AG04450 (cell line): Measurements from ENCODE around the gene TEX14. TPM values are rescaled to one million over a fixed set of nuclear protein-coding genes. Genes with fewer than 3 reads are reported as not detected.

Source experiments
- CTCF ChIA-PET: fragments of 300-600, 350-600 bp; formaldehyde crosslinking; extraction: SDS; loops from one replicate; lab custom pipeline; 2022; ENCODE audit warnings: antibody characterized with exemption, inconsistent platforms; lab: Charles Lee
- POLR2A ChIA-PET: fragments of 350-600 bp; formaldehyde crosslinking; extraction: SDS; loops from one replicate; lab custom pipeline; 2021; ENCODE audit warnings: antibody characterized with exemption, inconsistent platforms; lab: Yijun Ruan, JAX
- DNase-seq: peaks from one replicate; pipeline ENCODE4 v3.0.0-alpha.2; 2011; ENCODE audit warnings: low read depth, low spot score
- H3K27ac ChIP-seq: one replicate; pipeline ENCODE4 v1.5.1; 2012; ENCODE audit warnings: low read depth, low read length, control low read depth
- H3K27me3 ChIP-seq: one replicate; pipeline ENCODE4 v1.6.0; 2012; ENCODE audit warnings: low read length; ENCODE audit not compliant: control insufficient read depth, insufficient read depth
- H3K4me3 ChIP-seq: 2 replicates; pipeline ENCODE4 v1.5.1; 2011; ENCODE audit warnings: mild to moderate bottlenecking, low read depth, low read length, control low read depth
- H3K9me3 ChIP-seq: 2 replicates; pipeline ENCODE4 v1.5.1; 2012; ENCODE audit warnings: low read length; ENCODE audit not compliant: control insufficient read depth, insufficient read depth
- polyA plus RNA-seq: library from polyadenylated mRNA; depleted of rRNA; stranded (reverse); fragments of >200 nt; gene quantifications from 2 replicates; pipeline ENCODE4 v1.2.3, GENCODE V29; 2011
- TF ChIP-seq, protein P1 (sequence below): IDR thresholded peaks from 2 replicates; pipeline ENCODE4 v1.5.1; 2011; ENCODE audit warnings: low read depth, low read length, control low read depth, inconsistent platforms

The TEX14 gene
- polyA plus RNA-seq, 1 experiment, result 0.09 TPM

DNA sequence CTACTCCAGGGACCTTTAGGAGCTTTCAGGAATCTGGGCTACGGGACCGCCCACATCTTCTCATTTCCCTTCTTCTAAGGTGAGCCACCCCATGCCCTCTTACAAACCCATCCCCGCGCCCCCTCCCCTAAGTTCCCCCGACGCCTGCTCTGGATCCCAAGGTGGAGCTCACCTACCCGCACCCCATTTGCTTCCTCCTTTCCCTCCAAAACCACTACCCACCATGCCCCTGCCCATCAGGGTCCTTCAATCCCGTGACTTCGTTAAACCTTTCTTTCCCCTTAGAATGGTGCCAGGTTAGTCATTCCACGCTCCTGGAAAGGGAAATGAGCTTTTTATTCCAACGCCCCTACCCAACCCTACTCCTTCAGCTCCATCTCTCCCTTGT lies 177.1 kb downstream of the TEX14 start:
- no peak for DNase-seq
- ChIA-PET CTCF (interaction anchor here (0.8 to 1.3 kb wide), 5 partner anchors 97 to 490 kb away, joined by 3 to 6 read pairs (median 4); partner anchors contain the start of gene RNF43), POLR2A (interaction anchor here (0.7 to 3.6 kb wide), 3 partner anchors 10 to 128 kb away, joined by 3 to 31 read pairs (median 4); no protein-coding TSS in a partner anchor)
- peak overlapping the region; percentile 78 for H3K4me3 ChIP-seq
- H3K27ac ChIP-seq, result peak overlapping the region; percentile 11
- no peaks in the 10 kb centered on the region; the same call in 1 of the 2 replicates for H3K9me3 ChIP-seq
- no peaks in the 10 kb centered on the region for H3K27me3 ChIP-seq
- TF ChIP-seq, protein P1, sequence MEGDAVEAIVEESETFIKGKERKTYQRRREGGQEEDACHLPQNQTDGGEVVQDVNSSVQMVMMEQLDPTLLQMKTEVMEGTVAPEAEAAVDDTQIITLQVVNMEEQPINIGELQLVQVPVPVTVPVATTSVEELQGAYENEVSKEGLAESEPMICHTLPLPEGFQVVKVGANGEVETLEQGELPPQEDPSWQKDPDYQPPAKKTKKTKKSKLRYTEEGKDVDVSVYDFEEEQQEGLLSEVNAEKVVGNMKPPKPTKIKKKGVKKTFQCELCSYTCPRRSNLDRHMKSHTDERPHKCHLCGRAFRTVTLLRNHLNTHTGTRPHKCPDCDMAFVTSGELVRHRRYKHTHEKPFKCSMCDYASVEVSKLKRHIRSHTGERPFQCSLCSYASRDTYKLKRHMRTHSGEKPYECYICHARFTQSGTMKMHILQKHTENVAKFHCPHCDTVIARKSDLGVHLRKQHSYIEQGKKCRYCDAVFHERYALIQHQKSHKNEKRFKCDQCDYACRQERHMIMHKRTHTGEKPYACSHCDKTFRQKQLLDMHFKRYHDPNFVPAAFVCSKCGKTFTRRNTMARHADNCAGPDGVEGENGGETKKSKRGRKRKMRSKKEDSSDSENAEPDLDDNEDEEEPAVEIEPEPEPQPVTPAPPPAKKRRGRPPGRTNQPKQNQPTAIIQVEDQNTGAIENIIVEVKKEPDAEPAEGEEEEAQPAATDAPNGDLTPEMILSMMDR, result no peak

DNA sequence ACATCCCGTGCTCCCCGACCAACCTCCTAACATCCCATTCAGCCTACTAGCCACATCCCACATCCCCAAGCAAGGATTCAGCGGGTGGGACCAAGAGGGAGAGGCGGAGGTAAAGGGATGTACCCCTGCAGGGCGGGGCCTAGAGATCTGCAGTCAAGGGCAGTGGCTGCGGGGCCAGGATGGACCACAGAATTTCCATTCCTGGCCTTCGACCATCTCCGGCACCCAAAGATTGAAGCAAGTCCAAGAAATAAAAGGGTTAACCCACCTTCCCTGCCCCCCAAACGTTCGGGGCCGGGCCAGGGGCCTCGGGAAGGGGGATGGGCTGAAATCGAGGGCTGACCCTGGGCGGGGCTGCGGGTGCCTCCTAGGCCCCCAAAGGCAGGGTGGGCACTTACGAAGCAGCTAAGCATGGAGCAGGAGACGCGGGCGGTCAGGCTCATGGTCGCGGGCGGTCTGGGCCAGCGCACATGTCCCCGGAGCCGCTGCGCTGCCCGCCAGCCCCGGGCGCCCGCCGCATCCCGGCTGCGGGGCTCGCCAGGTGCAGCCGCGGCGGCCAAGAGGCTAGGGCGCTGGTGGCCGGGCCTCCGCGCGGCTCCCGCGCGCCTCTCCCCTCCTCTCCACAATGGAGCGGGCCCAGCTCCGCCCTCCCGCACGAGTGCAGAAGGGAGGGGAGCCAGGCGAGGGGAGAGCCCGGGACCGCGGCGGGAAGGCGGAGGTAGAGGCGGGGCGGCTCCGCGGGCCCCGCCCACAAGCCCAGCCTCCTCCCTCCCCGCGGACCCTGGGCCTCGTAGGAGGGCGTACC lies 177.7 kb downstream of the TEX14 start, which contains the start of gene MTMR4:
TSS of gene MTMR4 (minus strand) at position 674 of the 805 bp plus-strand sequence. CDS start at position 443, 231 bp downstream.
- ChIA-PET CTCF (interaction anchor here (0.8 to 1.5 kb wide), 3 partner anchors 197 to 491 kb away, joined by 3 to 4 read pairs (median 4); no protein-coding TSS in a partner anchor), POLR2A (interaction anchor here (0.7 to 3.6 kb wide), 4 partner anchors 11 to 129 kb away, joined by 3 to 31 read pairs (median 5); no protein-coding TSS in a partner anchor)
- DNase-seq, result peak; percentile 21

DNA sequence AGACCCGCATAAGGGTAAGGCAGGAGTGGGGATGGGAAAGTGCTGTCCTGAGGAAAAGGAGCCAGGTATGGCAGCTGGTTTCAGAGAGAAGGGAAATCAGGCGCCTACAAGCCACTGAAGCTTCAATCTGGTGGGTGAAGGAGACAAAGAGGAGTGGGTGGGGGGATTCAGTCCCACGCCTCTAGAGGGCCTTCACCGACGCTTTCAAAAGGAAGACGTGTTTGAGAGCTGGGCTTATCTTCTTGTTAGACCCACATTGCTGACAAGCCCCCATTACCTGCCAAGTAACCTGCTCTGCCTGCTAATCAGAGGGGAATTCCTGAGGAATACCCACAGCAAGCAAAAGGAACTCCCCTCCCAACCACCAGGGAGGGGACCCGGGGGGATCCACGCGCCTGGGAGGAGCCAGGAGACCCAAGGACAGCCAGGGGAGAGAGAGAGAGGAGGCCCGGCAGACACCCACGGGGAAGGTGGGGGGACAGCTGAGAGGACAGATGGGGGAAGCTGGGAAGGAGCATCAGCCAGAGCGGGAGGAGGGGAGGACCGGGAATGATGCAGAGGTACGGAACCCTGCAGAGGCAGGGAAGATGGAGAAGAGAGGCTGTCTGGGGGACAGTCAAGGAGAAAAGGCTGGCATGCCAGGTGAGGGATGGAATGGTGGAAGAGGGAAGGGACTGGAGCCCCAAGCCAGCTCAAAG lies 178.4 kb downstream of the TEX14 start:
- TF ChIP-seq, protein P1, result no peak
- no peaks in the 10 kb centered on the region; the same call in 1 of the 2 replicates for H3K9me3 ChIP-seq
- DNase-seq, result no peak
- no peak overlapping the region for H3K27ac ChIP-seq
- ChIA-PET CTCF (interaction anchor here (1.5 kb wide), 1 partner anchor 196 kb away, joined by 4 read pairs; no protein-coding TSS in a partner anchor), POLR2A (interaction anchor here (0.9 to 3.6 kb wide), 2 partner anchors 39 to 118 kb away, joined by 6 to 31 read pairs; no protein-coding TSS in a partner anchor)
- H3K27me3 ChIP-seq, result no peaks in the 10 kb centered on the region
- H3K4me3 ChIP-seq, result peak overlapping the region; percentile 78

More for the DNA sequence above, 177.7 kb downstream of the TEX14 start, which contains the start of gene MTMR4:
- Histone ChIP-seq H3K9me3 (no peaks in the 10 kb centered on the region; the same call in 1 of the 2 replicates), H3K4me3 (peak within 1 kb of the TSS; percentile 78), H3K27ac (peak within 1 kb of the TSS; percentile 11), H3K27me3 (no peaks in the 10 kb centered on the region)
- TF ChIP-seq, protein P1, result no peak

DNA sequence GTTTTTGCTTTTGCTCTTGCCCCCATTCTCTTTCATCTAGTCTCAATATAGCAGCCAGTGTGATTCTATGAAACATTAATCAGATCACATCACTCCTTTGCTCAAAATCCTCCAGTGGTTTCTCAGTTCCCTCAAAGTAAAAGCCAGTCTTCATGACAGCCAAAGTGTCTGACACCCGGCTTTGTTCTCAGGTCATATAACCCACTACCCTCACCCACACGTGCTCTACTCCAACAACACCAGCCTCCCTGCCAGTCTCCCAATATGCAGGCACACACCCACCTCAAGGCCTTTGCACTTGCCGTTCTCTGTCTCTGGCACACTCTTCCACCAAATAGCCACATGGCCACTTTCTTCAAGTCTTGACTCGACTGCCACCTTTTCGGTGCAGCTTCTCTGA lies 181.8 kb downstream of the TEX14 start:
- ChIA-PET CTCF (interaction anchor here (0.6 kb wide), 1 partner anchor 9 kb away, joined by 3 read pairs; no protein-coding TSS in a partner anchor), POLR2A (no interaction called here)
- Histone ChIP-seq H3K4me3 (no peak overlapping the region), H3K27ac (no peak overlapping the region), H3K9me3 (no peaks in the 10 kb centered on the region; the same call in 1 of the 2 replicates), H3K27me3 (no peaks in the 10 kb centered on the region)
- TF ChIP-seq, protein P1, result no peak
- no peak for DNase-seq
